ENCODE results near the gene PAPSS1.

The PAPSS1 gene

DNA sequence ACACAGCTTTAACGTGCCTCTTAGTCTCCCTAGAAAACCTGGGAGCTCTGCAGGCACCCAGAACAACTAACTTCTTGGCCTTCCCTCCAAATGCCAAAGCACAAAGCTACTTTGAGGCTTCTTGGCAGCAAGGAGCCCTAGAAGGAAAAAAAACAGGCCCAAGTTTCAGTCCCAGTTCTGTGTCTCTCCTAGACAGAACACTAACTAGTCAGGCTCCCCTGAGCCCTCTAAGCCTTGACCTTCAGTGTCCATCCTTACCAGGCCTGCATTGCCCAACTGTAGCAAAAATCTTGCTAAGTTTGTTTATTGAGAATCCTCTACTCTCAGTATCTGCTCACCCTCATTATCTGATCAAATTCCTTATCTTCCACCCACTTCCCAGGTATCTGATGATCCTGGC is 79.2 kb downstream of the PAPSS1 start:
- Histone ChIP-seq H2BK12ac (ENCODE audit: low read length) (no peak overlapping the region), H2BK120ac (ENCODE audit: low read depth, low read length) (no peak overlapping the region), H3K79me1 (ENCODE audit: low read depth, low read length) (no peaks in the 10 kb centered on the region), H4K91ac (ENCODE audit: low read depth, low read length, poor library complexity) (no peak overlapping the region), H3K9me3 (replicated peaks in 1 of 2; ENCODE audit: control insufficient read depth in 2 of 2, insufficient read depth in 1 of 2, low read depth in 1 of 2, low read length in 2 of 2) (peaks cover 0 to 2% of the 10 kb centered on the region in 2 donors), H3K4me2 (ENCODE audit: insufficient read depth, low read length, poor library complexity, severe bottlenecking) (no peak overlapping the region), H3K18ac (ENCODE audit: low read length) (no peak overlapping the region), H3K27me3 (ENCODE audit: control insufficient read depth in 3 of 3, insufficient read depth in 3 of 3, low read depth in 1 of 3, low read length in 3 of 3) (no peaks in the 10 kb centered on the region), H4K8ac (ENCODE audit: low read depth, low read length) (no peak overlapping the region), H3K23ac (ENCODE audit: low read depth, low read length, poor library complexity) (no peak overlapping the region), H3K27ac (replicated peaks; ENCODE audit: low read length) (no peak overlapping the region), H3K9ac (ENCODE audit: low read depth, low read length, poor library complexity) (no peak overlapping the region), H3K4me3 (ENCODE audit: low read length in 2 of 2) (no peak overlapping the region), H3K4me1 (ENCODE audit: control insufficient read depth in 2 of 2, insufficient read depth in 1 of 2, low read depth in 1 of 2, low read length in 2 of 2) (no peaks in the 10 kb centered on the region), H3K4ac (ENCODE audit: low read length) (no peak overlapping the region), H2AK5ac (ENCODE audit: low read depth, low read length) (no peak overlapping the region), H3K14ac (ENCODE audit: low read length) (no peak overlapping the region), H3K36me3 (replicated peaks in 1 of 2; ENCODE audit: control insufficient read depth in 2 of 2, insufficient read depth in 2 of 2, low read length in 2 of 2) (peaks cover 14 to 22% of the 10 kb centered on the region in 2 donors), H2AFZ (ENCODE audit: low read length) (no peak overlapping the region), H2BK15ac (ENCODE audit: low read length) (no peak overlapping the region), H2BK5ac (ENCODE audit: low read length) (no peak overlapping the region)
- no CpG with 5 or more reads among the region's 1 CpG for WGBS, 2 donors (ENCODE audit: extremely low coverage in 2 of 2, insufficient read length in 2 of 2, insufficient replicate concordance in 1 of 2)
- no peak for DNase-seq (ENCODE audit: low spot score)

DNA sequence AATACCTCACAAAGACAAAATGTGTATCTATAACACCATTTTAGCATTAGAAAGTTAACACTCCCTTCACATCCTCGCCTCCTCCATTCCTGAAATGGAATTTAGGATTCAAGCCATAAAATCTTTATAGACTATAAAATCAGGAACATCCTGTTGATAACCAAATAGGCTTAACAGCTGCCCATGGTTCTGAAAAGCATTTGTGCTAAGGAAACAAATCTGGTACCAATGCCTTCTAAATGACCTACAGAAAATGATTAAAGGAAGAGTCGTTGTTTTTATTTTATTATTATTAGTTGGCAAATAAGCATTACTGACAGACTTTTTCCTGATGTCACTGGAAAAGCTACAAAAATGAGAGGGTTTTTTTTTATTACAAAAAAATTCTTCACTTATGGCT is 79.8 kb downstream of the PAPSS1 start:
- Histone ChIP-seq H2BK12ac (ENCODE audit: low read length) (no peak overlapping the region), H3K36me3 (replicated peaks in 1 of 2; ENCODE audit: control insufficient read depth in 2 of 2, insufficient read depth in 2 of 2, low read length in 2 of 2) (peaks cover 14 to 22% of the 10 kb centered on the region in 2 donors), H3K4me2 (ENCODE audit: insufficient read depth, low read length, poor library complexity, severe bottlenecking) (no peak overlapping the region), H4K91ac (ENCODE audit: low read depth, low read length, poor library complexity) (no peak overlapping the region), H3K4ac (ENCODE audit: low read length) (no peak overlapping the region), H3K4me1 (ENCODE audit: control insufficient read depth in 2 of 2, insufficient read depth in 1 of 2, low read depth in 1 of 2, low read length in 2 of 2) (no peaks in the 10 kb centered on the region), H2AFZ (ENCODE audit: low read length) (no peak overlapping the region), H3K18ac (ENCODE audit: low read length) (no peak overlapping the region), H3K9me3 (replicated peaks in 1 of 2; ENCODE audit: control insufficient read depth in 2 of 2, insufficient read depth in 1 of 2, low read depth in 1 of 2, low read length in 2 of 2) (peaks cover 0 to 2% of the 10 kb centered on the region in 2 donors), H3K27ac (replicated peaks; ENCODE audit: low read length) (no peak overlapping the region), H2AK5ac (ENCODE audit: low read depth, low read length) (no peak overlapping the region), H3K4me3 (ENCODE audit: low read length in 2 of 2) (no peak overlapping the region), H3K23ac (ENCODE audit: low read depth, low read length, poor library complexity) (no peak overlapping the region), H3K14ac (ENCODE audit: low read length) (no peak overlapping the region), H2BK120ac (ENCODE audit: low read depth, low read length) (no peak overlapping the region), H3K79me1 (ENCODE audit: low read depth, low read length) (no peaks in the 10 kb centered on the region), H2BK5ac (ENCODE audit: low read length) (no peak overlapping the region), H3K27me3 (ENCODE audit: control insufficient read depth in 3 of 3, insufficient read depth in 3 of 3, low read depth in 1 of 3, low read length in 3 of 3) (no peaks in the 10 kb centered on the region), H3K9ac (ENCODE audit: low read depth, low read length, poor library complexity) (no peak overlapping the region), H4K8ac (ENCODE audit: low read depth, low read length) (no peak overlapping the region), H2BK15ac (ENCODE audit: low read length) (no peak overlapping the region)
- WGBS, 2 donors (ENCODE audit: extremely low coverage in 2 of 2, insufficient read length in 2 of 2, insufficient replicate concordance in 1 of 2) = no CpG with 5 or more reads among the region's 2 CpGs
- DNase-seq (ENCODE audit: low spot score) = no peak

DNA sequence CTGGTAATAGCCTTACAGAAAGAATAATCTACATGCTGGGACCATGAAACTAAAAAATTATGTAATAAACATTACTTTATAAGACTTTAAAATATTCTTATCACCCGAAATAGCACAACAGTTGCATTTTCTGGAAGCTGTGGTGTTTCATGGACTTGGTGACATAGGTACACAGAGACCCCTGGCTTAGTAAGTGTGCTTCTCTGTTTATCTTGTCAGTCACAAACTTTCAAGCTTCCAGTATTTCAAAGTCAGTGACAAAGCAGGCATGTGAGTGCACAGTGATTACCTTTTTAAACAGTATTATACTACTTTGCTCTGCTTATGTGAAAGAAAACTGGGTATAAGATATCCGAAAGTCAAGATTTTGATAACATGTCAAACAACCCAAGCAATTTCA is 84.3 kb downstream of the PAPSS1 start:
- Histone ChIP-seq H4K8ac (ENCODE audit: low read depth, low read length) (no peak overlapping the region), H2BK5ac (ENCODE audit: low read length) (no peak overlapping the region), H2BK120ac (ENCODE audit: low read depth, low read length) (no peak overlapping the region), H2BK12ac (ENCODE audit: low read length) (no peak overlapping the region), H2AK5ac (ENCODE audit: low read depth, low read length) (no peak overlapping the region), H3K4me2 (ENCODE audit: insufficient read depth, low read length, poor library complexity, severe bottlenecking) (no peak overlapping the region), H3K4me1 (ENCODE audit: control insufficient read depth in 2 of 2, insufficient read depth in 1 of 2, low read depth in 1 of 2, low read length in 2 of 2) (no peaks in the 10 kb centered on the region), H3K9ac (ENCODE audit: low read depth, low read length, poor library complexity) (no peak overlapping the region), H2BK15ac (ENCODE audit: low read length) (no peak overlapping the region), H3K27ac (replicated peaks; ENCODE audit: low read length) (no peak overlapping the region), H3K27me3 (ENCODE audit: control insufficient read depth in 3 of 3, insufficient read depth in 3 of 3, low read depth in 1 of 3, low read length in 3 of 3) (no peaks in the 10 kb centered on the region), H4K91ac (ENCODE audit: low read depth, low read length, poor library complexity) (no peak overlapping the region), H3K14ac (ENCODE audit: low read length) (no peak overlapping the region), H3K4ac (ENCODE audit: low read length) (no peak overlapping the region), H3K9me3 (replicated peaks in 1 of 2; ENCODE audit: control insufficient read depth in 2 of 2, insufficient read depth in 1 of 2, low read depth in 1 of 2, low read length in 2 of 2) (no peaks in the 10 kb centered on the region), H2AFZ (ENCODE audit: low read length) (no peak overlapping the region), H3K4me3 (ENCODE audit: low read length in 2 of 2) (no peak overlapping the region), H3K36me3 (replicated peaks in 1 of 2; ENCODE audit: control insufficient read depth in 2 of 2, insufficient read depth in 2 of 2, low read length in 2 of 2) (peaks cover 2 to 6% of the 10 kb centered on the region in 2 donors), H3K18ac (ENCODE audit: low read length) (no peak overlapping the region), H3K79me1 (ENCODE audit: low read depth, low read length) (no peaks in the 10 kb centered on the region), H3K23ac (ENCODE audit: low read depth, low read length, poor library complexity) (no peak overlapping the region)
- WGBS, 2 donors (ENCODE audit: extremely low coverage in 2 of 2, insufficient read length in 2 of 2, insufficient replicate concordance in 1 of 2) = no CpG with 5 or more reads among the region's 2 CpGs
- DNase-seq (ENCODE audit: low spot score) = no peak

DNA sequence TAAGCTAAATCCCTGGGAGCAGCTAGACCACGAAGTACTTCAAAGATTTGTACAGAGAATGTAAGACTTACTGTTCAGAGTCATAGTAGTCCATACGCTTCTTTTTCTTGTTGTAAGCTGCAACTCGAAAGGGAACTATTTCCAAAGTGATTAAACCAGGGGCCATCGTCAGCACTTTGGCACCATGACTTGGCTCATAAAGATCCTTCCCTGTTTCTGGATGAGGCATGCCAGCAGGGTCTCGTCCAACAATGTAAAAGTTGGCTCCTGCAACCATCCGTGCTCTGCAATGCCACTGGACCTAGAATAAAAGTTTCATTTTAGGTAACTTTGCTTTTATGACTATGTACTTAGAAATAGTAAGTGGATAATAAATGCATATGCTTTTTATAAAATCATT is 88.5 kb downstream of the PAPSS1 start:
- Histone ChIP-seq H4K91ac (ENCODE audit: low read depth, low read length, poor library complexity) (no peak overlapping the region), H3K18ac (ENCODE audit: low read length) (no peak overlapping the region), H2BK15ac (ENCODE audit: low read length) (no peak overlapping the region), H2BK5ac (ENCODE audit: low read length) (no peak overlapping the region), H3K27ac (replicated peaks; ENCODE audit: low read length) (no peak overlapping the region), H3K23ac (ENCODE audit: low read depth, low read length, poor library complexity) (no peak overlapping the region), H3K9ac (ENCODE audit: low read depth, low read length, poor library complexity) (no peak overlapping the region), H4K8ac (ENCODE audit: low read depth, low read length) (no peak overlapping the region), H3K4me1 (ENCODE audit: control insufficient read depth in 2 of 2, insufficient read depth in 1 of 2, low read depth in 1 of 2, low read length in 2 of 2) (no peaks in the 10 kb centered on the region), H3K79me1 (ENCODE audit: low read depth, low read length) (no peaks in the 10 kb centered on the region), H3K14ac (ENCODE audit: low read length) (no peak overlapping the region), H3K9me3 (replicated peaks in 1 of 2; ENCODE audit: control insufficient read depth in 2 of 2, insufficient read depth in 1 of 2, low read depth in 1 of 2, low read length in 2 of 2) (no peaks in the 10 kb centered on the region), H2BK120ac (ENCODE audit: low read depth, low read length) (no peak overlapping the region), H3K4ac (ENCODE audit: low read length) (no peak overlapping the region), H2AK5ac (ENCODE audit: low read depth, low read length) (no peak overlapping the region), H2AFZ (ENCODE audit: low read length) (no peak overlapping the region), H3K4me2 (ENCODE audit: insufficient read depth, low read length, poor library complexity, severe bottlenecking) (no peak overlapping the region), H3K4me3 (ENCODE audit: low read length in 2 of 2) (no peak overlapping the region), H2BK12ac (ENCODE audit: low read length) (no peak overlapping the region), H3K36me3 (replicated peaks in 1 of 2; ENCODE audit: control insufficient read depth in 2 of 2, insufficient read depth in 2 of 2, low read length in 2 of 2) (peaks cover 2 to 14% of the 10 kb centered on the region in 2 donors), H3K27me3 (ENCODE audit: control insufficient read depth in 3 of 3, insufficient read depth in 3 of 3, low read depth in 1 of 3, low read length in 3 of 3) (no peaks in the 10 kb centered on the region)
- no CpG with 5 or more reads among the region's 6 CpGs for WGBS, 2 donors (ENCODE audit: extremely low coverage in 2 of 2, insufficient read length in 2 of 2, insufficient replicate concordance in 1 of 2)
- no peak for DNase-seq (ENCODE audit: low spot score)
